Measurements from ENCODE around the gene EXD3. TPM values are rescaled to one million over a fixed set of nuclear protein-coding genes. Genes with fewer than 3 reads are reported as not detected.
"Not testable (repeated sequence)": the region's sequence is repeated elsewhere in the genome, so short reads cannot be mapped to it uniquely, and the experiment has no call there.

The EXD3 gene
- total and polyA plus RNA-seq, 2 donors, result 7.5 to 12.0 TPM

DNA sequence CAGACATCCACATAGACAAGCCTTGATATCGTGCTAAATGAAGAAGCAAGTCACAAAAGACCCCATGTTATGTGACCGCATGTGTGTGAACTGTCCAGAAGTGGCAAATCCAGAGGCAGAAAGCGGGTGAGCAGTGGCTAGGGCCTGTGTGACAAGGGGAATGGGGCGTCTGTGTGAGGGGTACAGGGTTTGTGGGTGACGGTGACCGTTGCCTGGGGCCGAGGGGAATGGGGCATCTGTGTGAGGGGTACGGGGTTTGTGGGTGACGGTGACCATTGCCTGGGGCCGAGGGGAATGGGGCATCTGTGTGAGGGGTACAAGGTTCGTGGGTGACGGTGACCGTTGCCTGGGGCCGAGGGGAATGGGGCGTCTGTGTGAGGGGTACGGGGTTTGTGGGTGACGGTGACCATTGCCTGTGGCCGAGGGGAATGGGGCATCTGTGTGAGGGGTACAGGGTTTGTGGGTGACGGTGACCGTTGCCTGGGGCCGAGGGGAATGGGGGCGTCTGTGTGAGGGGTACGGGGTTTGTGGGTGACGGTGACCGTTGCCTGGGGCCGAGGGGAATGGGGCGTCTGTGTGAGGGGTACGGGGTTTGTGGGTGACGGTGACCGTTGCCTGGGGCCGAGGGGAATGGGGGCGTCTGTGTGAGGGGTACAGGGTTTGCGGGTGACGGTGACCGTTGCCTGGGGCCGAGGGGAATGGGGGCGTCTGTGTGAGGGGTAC is 44.1 kb downstream of the EXD3 start:
- not testable (repeated sequence) for H3K4me3 ChIP-seq (ENCODE audit: low read depth, low read length); H3K27ac ChIP-seq (ENCODE audit: low read depth); DNase-seq (ENCODE audit: extremely low spot score); H3K4me1 ChIP-seq (ENCODE audit: insufficient read depth); H3K36me3 ChIP-seq (ENCODE audit: insufficient read depth)
- WGBS, result 92% methylated on average over 37 of the region's 37 CpGs

- Histone ChIP-seq H3K4me3 (ENCODE audit: low read depth, low read length) (no peak overlapping the region), H3K36me3 (ENCODE audit: insufficient read depth) (no peaks in the 10 kb centered on the region), H3K4me1 (ENCODE audit: insufficient read depth) (no peaks in the 10 kb centered on the region), H3K27ac (ENCODE audit: low read depth) (no peak overlapping the region)
- 93% methylated on average over 12 of the region's 12 CpGs for WGBS
- no peak for DNase-seq (ENCODE audit: extremely low spot score)
Measured at GRCh38 chr9:137376386-137376785, 46.6 kb downstream of the EXD3 start.

DNA sequence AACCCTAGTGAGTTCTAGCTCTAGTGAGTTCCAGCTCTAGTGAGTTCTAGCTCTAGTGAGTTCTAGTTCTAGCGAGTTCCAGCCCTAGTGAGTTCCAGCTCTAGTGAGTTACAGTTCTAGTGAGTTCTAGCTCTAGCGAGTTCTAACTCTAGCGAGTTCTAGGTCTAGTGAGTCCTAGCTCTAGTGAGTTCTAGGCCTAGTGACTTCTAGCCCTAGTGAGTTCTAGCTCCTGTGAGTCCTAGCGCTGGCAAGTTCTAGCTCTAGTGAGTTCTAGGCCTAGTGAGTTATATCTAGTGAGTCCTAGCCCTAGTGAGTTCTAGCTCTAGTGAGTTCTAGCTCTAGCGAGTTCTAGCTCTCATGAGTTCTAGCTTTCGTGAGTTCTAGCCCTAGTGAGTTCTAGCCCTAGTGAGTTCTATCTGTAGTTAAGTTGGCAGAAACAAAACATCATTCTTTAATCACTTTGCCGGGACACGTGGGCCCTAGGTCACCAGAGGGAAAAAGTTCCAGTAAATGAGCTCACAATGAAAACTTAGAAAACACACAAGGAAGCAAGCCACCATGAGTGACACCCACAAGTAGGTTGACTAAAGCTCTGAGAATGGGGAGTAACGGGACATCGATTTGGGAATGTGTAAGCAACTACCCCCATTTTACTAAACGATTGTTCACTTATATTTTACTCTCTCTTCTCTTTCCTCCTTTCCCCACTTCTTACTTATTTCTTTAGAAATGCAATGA is 47.5 kb downstream of the EXD3 start:
- Histone ChIP-seq H3K4me3 (ENCODE audit: low read depth, low read length) (no peak overlapping the region), H3K27ac (ENCODE audit: low read depth) (no peak overlapping the region), H3K36me3 (ENCODE audit: insufficient read depth) (no peaks in the 10 kb centered on the region), H3K4me1 (ENCODE audit: insufficient read depth) (no peaks in the 10 kb centered on the region)
- DNase-seq (ENCODE audit: extremely low spot score), result no peak
- WGBS, result 97% methylated on average over 11 of the region's 11 CpGs

DNA sequence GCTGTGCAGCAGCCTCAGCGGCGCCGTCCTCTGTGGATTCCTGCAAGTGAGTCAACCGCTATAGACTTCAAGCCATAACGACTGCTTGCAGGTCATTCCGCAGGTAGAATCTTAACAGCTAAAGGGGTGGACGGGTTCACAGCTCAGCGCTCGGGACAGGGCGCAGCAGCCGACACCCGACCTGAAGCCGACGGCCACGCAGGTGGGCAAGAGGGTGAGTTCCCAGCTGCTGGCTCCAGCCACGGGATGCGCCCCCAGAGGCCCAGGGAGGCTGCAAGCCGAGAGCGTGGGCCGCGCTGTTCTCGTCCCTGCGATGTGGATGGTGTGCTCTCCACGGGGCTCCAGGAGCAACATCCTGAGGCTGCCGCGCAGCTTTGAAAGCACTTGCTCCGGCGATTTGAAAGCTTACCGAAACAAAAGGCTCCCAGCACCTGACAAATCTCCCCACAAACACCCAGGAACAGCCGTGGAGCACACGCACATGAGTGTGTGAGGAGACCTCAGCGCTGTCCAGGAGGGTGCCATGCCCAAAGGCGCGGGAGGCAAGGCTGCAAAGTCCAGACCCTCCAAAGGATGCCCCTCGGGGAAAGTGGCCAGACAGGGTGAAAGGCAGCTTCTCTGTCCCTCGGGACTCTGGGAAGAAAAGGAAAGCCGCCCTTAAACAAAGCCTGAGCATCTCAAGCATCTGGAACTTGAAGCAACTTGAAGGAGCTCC is 48.7 kb downstream of the EXD3 start:
- H3K4me1 ChIP-seq (ENCODE audit: insufficient read depth), result no peaks in the 10 kb centered on the region
- H3K36me3 ChIP-seq (ENCODE audit: insufficient read depth), result no peaks in the 10 kb centered on the region
- DNase-seq (ENCODE audit: extremely low spot score), result no peak
- H3K27ac ChIP-seq (ENCODE audit: low read depth), result no peak overlapping the region
- no peak overlapping the region for H3K4me3 ChIP-seq (ENCODE audit: low read depth, low read length)
- 95% methylated on average over 37 of the region's 37 CpGs for WGBS

DNA sequence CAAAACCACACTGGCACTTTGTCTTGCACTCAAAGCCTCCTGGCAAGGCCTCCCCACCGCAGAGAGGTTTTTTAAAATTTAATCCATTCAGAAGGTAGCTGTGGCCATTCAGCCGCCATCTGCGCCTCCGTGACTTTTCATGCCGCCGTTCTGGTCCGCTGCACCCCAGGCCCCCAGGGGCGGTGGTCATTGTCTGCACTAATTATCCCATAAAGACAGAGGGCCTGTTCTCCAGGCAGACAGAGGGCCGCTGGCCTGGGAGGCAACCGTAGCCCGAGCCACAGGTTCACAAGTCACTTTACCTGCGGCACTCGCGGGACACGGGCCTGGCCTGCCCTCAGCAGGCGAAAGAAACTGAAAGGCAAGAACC is 49.4 kb downstream of the EXD3 start:
- no peaks in the 10 kb centered on the region for H3K4me1 ChIP-seq (ENCODE audit: insufficient read depth)
- H3K27ac ChIP-seq (ENCODE audit: low read depth), result no peak overlapping the region
- 90% methylated on average over 16 of the region's 16 CpGs for WGBS
- H3K4me3 ChIP-seq (ENCODE audit: low read depth, low read length), result no peak overlapping the region
- DNase-seq (ENCODE audit: extremely low spot score), result no peak
- no peaks in the 10 kb centered on the region for H3K36me3 ChIP-seq (ENCODE audit: insufficient read depth)

- no peak for DNase-seq (ENCODE audit: extremely low spot score)
- H3K4me3 ChIP-seq (ENCODE audit: low read depth, low read length), result no peak overlapping the region
- H3K4me1 ChIP-seq (ENCODE audit: insufficient read depth), result no peaks in the 10 kb centered on the region
- 88% methylated on average over 37 of the region's 37 CpGs for WGBS
- no peaks in the 10 kb centered on the region for H3K36me3 ChIP-seq (ENCODE audit: insufficient read depth)
- H3K27ac ChIP-seq (ENCODE audit: low read depth), result no peak overlapping the region
Measured at GRCh38 chr9:137372693-137373610, 50.0 kb downstream of the EXD3 start.

DNA sequence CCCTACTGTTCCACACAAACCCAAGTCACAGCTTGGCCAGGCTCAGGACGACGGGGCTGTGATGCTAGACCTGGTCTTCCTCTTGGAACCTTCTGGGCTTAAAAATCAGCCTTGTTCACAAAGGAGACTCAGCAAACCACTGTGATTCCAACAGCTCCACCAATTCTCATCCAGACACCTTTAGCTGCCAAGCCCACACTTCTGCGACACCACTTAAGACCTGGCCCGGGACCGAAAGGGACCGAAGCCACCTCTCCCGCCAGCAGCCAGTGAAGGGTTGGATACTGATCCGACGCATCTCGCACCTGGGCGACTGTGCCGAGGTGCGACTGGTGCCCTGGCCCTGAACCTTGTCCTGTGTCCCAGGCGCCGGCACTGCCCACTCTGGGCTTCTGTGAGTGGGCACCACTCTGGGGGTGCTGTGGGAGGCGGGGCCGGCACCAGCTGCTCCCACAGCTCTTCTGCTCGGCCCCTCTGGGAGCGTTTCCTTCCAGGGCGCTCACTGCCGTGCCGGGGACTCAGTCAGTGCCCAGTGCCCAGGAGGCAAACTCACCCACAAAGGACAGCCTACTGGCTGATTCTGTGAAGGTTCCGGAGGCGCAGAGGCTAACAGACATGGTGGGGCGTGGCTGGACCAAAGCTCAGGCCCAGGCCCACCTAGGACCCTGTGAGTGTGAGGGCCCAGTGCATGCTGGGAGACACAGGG is 50.9 kb downstream of the EXD3 start:
- Histone ChIP-seq H3K27ac (ENCODE audit: low read depth) (no peak overlapping the region), H3K4me3 (ENCODE audit: low read depth, low read length) (no peak overlapping the region), H3K36me3 (ENCODE audit: insufficient read depth) (no peaks in the 10 kb centered on the region), H3K4me1 (ENCODE audit: insufficient read depth) (no peaks in the 10 kb centered on the region)
- WGBS, result 96% methylated on average over 25 of the region's 25 CpGs
- DNase-seq (ENCODE audit: extremely low spot score), result no peak

DNA sequence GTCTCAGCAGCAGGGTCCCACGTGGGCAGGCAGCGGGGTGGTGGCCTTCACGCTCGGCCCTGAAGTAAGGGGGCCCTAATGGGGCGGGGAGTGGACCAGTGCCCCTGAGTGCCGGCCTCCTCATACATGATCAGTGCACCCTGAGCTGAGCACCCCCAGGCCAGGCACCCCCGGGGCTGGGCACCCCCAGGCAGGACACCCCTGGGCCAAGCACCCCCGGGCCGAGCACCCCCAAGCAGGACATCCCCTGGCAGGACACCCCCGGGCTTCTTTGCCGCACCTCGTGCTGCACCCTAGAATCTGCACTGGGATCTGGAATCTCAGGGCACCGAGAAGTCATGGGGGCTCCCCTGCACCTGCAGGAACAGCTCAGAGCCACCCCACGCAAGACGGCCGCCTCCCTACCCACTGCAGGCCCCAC is 51.4 kb downstream of the EXD3 start:
- no peak for DNase-seq (ENCODE audit: extremely low spot score)
- WGBS, result 95% methylated on average over 16 of the region's 16 CpGs
- Histone ChIP-seq H3K4me1 (ENCODE audit: insufficient read depth) (no peaks in the 10 kb centered on the region), H3K36me3 (ENCODE audit: insufficient read depth) (no peaks in the 10 kb centered on the region), H3K4me3 (ENCODE audit: low read depth, low read length) (no peak overlapping the region), H3K27ac (ENCODE audit: low read depth) (no peak overlapping the region)

- 81% methylated on average over 52 of the region's 52 CpGs for WGBS
- H3K4me1 ChIP-seq (ENCODE audit: insufficient read depth), result no peaks in the 10 kb centered on the region
- DNase-seq (ENCODE audit: extremely low spot score), result no peak
- no peaks in the 10 kb centered on the region for H3K36me3 ChIP-seq (ENCODE audit: insufficient read depth)
- H3K27ac ChIP-seq (ENCODE audit: low read depth), result no peak overlapping the region
- H3K4me3 ChIP-seq (ENCODE audit: low read depth, low read length), result no peak overlapping the region
Measured at GRCh38 chr9:137370865-137371520, 52.0 kb downstream of the EXD3 start.

DNA sequence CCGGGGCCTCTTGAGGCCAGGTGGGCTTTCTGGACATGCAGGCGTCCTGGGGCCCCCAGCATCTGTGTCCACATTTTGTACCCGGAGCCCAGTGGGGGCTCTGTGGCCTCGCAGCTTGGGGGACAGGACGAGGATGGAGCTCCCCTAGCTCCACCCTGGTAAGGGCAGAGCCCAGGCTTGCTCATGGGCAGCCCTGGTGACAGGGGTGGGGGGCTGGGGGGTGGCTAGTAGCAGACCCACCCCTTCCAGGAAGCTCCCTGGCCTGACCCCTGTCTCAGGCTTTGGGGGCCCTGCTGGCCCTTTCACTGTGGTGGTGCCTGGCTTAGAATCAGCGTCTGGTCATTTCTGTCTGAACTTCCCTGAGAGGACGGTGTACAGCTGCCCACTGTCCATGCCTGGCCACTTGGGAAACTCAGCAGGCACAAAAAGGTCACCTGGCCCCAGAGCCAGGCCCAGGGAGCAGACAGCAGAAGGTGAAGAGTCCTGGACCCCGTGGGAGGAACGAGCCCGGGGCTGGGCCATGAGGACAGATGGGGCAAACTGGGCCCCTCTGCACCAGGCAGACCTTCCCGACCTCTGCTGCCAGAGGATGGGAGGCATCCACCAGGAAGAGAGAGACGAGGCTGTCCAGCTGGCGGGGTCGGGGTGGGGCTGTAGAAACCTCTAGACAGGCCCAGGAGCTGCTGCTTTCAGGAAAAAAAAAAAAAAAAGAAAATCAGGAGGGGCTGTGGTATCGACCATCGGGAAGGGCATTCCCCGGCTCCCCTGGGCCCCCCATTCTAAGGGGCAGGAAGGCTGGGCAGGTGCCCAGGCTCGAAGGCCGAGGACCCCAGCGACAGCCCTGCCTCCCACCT is 52.8 kb downstream of the EXD3 start:
- Histone ChIP-seq H3K4me3 (ENCODE audit: low read depth, low read length) (no peak overlapping the region), H3K4me1 (ENCODE audit: insufficient read depth) (no peaks in the 10 kb centered on the region), H3K36me3 (ENCODE audit: insufficient read depth) (no peaks in the 10 kb centered on the region), H3K27ac (ENCODE audit: low read depth) (no peak overlapping the region)
- 78% methylated on average over 20 of the region's 20 CpGs for WGBS
- DNase-seq (ENCODE audit: extremely low spot score), result no peak

DNA sequence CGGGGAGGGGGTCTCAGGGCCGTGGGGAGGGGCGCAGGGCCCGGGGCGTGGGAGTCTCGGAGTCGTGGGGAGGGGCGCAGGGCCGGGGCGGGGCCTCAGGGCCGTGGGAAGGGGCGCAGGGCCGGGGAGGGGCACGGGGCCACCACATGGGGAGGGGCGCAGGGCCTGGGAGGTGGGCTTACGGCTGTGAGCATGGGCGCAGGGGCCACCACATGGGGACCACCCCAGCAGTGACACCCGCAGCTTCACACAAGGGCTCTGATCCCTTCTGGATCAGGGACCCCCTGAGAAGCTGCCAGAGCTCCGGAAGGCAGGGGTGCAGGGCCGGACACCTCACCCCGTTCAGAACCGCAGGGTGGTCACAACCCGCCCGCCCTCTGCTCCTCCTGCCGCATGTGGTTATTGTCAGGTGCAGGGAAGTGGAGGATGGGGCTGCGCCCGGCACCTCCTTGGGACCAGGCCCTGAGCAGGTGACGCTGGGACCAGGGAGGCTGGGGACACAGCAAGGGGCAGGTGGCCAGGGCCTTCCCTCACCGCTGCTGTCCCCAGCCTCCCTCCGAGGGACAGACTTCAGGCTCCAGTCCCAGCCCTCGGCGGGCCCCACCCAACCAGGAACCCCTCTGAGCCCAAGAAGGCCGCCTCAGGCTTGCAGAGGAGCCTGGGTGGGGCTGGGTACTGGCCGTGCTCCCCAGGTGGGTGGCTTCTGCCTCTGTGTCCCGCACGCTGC is 53.7 kb downstream of the EXD3 start:
- Histone ChIP-seq H3K4me1 (ENCODE audit: insufficient read depth) (no peaks in the 10 kb centered on the region), H3K36me3 (ENCODE audit: insufficient read depth) (no peaks in the 10 kb centered on the region), H3K27ac (ENCODE audit: low read depth) (no peak overlapping the region), H3K4me3 (ENCODE audit: low read depth, low read length) (no peak overlapping the region)
- 83% methylated on average over 36 of the region's 36 CpGs for WGBS
- no peak for DNase-seq (ENCODE audit: extremely low spot score)

Data from urinary bladder (tissue), 4 donors.